GM18873 (cell line): ENCODE data around the gene KRT7.
"Not testable (repeated sequence)": the region's sequence is repeated elsewhere in the genome, so short reads cannot be mapped to it uniquely, and the experiment has no call there.

Experiments
- ATAC-seq: cut with Tn5 transposase; IDR thresholded peaks from one replicate; pipeline ENCODE4 v1.9.1; 2021; ENCODE audit warnings: mild to moderate bottlenecking, moderate library complexity, moderate number of reproducible peaks; ENCODE audit not compliant: unreplicated experiment, low FRiP score

The KRT7 gene

DNA sequence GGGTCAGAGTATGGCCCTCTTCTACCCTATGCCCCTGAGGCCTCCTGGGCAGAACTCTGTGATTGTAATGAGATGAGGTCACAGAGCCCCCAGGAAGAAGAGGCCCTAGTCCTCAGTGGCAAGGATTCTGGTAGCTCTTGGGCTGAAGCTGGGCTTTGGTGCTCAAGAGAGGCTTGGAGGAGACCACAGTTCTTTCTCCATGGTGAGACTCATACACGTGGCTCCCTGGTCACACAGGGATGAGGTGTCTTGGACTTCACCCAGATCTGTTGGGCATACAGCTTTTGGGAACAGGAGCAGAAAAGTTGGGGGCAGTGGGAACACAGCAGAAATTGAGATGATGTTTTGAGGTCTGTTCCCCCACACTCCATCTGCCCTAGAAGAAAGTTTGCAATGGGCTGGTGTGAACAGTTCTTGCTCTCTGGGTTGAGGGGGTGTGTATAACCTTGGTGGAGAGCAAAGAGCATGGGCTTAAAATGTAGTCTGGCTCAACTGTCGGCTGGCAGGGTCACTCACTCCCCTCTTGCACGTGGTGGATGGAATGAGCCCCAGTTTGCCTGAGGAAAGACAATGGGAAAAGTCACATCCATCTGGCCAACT lies 41.6 kb downstream of the KRT7 start, which contains the start of gene KRT86:
TSS of gene KRT86 (plus strand) at position 125 of the 600 bp plus-strand sequence. CDS start 27,272 bp downstream, outside the sequence.
- ATAC-seq: no peak

DNA sequence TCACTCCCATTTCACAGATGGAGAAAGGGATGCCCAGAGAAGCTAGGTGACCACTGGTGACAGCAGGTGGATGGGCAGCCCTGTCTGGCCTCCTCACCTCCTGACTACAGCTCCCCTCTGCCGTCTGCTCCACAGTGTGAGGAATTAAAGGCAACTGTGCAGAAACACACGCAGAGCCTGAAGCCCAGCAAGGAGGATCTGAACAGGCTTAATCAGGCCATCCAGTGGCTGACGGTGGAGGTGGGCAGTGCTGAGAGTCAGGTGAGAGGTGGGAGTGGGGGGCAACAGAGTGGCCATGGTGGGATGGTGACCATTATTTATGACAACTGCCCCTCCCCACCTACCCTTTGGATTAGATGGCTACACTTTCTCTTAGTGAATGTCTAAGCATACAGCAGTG lies 42.6 kb downstream of the KRT7 start:
- no peak for ATAC-seq

DNA sequence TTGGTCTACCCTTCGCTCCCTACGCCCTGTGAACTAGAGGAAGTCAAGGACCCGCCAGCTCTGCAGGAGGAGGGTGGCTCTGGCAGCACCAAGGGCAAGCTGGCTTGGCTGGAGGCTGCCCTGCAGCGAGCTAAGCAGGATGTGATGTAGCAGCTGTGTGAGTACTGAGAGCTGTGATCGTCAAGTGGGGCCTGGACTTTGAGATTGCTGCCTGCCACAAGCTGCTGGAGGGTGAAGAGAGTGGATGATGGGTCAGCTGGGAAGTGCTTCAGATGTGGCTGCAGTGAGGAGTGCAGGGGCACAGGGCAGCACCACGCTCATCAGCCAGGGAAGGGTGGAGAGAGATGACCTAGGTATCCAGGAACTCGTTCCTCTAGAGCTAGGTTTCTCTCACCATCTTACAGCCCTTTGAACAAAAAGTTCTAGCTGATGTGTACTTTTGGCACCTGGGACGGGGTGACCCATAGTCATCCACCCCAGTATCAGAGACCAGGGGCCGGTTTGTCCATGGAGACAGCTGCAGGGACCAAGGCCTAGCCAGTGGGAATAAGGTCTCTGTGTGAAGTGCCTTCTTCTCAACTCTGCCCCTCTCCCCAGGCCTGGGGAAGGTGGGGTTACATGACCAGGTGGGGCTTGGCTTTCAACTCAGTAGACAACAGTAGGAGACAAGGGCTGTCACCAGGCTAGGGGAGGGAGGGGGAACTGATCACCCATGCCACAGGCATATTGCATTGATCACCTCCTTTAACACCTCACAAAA lies 44.6 kb downstream of the KRT7 start:
- no peak for ATAC-seq

DNA sequence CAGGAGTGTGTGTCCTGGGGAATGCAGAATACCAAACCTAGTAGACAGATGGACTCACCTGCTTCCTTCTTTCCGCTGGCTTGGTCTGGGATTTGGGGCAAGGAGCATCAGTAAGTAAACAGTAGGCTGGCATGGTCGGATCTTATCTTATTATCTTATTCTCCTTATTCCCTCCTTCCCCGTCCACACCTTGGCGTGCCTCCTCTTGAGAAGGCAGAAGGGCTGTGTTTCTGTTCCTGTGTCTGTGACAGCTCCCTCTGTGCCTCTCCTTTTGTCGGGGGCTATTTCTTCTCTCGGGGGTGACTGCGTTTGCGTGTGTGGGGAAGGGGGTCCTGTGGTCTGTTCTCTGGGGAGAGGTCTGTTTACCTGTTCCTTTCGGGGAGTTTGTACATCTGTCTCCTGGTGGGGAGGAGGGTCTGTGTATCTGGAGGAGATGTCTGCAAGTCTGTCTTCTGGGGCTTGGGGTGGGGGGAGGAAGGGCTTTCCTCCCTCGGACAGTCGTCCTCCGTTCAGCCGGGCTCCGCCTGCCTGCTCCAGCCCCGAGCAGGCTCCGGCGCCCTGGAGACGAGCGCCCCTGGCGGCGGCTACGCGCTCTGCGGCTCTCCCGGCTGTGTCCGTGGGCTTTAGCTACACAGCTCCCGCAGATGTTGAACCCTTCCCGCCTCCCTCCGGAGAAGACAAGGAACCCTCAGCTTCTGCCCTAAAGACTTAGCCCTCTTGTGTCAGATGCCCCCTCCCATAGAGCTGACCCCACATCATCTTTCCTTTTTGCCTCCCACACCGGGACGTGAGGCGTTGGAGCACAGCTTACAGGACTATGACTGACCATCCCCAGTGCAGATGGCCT lies 45.8 kb downstream of the KRT7 start:
- ATAC-seq: no peak

DNA sequence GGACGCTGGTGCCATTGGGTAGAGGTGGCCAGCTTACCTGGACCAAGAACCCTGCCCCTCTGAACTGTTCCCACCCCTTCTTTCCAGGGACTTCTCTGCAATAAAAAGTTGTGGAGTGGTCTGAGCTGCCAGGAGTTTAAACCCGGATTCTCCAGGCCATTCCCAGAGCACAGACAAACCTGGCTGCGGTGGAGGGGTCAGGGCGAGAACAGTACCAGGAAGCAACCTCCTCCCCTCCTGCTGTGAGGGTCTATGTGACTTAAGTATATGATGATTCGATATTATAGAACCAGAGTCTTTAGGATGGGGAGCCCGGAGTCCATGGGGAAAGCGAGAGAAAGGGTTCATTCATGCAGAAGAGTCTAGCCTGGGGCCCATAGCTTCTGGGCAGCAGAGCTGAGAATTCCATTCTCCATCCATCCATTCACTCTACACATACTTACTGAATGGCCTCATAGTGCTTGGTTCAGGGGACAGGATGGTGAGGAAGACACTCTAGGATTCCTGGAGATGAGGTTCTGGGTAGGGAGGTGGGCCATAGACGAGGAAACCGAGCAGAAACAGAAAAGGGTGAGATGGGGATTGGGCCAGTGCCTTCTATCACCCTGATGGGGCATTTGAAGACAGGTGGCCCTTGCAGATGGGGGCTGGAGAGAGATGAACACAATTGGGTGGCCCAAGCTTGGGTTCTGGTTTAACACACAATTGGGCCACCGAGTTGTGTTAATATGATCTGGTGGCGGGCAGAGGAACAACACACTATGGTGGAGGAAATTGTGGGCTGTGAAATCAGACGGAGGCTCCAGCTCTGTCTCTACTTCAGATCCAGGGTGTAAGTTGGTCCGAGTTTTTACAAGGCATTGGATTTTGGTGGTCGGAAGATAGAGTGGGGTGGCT lies 46.6 kb downstream of the KRT7 start:
- ATAC-seq: no peak

DNA sequence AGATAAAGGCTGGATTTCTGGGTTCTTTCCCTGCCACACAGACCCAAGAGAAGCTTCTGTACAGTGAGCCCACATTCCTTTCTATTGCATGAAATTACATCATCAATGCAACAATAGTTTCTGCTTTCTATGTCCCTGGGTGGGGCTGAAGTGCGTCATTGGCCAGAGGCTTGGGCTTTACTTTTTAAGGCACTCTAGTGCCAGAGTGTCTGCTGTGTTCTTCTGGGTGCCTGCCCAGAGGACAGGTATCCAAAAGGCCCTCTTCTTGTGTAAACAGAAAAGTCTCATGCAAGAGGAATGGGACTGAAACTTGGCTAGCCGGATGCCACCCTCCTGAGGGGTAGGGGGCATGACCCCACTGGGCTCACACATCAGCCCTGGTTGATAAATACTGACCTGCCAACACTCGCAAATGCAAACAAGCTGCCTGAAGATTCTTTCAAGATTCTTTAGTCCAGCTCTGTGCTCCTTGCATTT lies 47.3 kb downstream of the KRT7 start:
- ATAC-seq: no peak

DNA sequence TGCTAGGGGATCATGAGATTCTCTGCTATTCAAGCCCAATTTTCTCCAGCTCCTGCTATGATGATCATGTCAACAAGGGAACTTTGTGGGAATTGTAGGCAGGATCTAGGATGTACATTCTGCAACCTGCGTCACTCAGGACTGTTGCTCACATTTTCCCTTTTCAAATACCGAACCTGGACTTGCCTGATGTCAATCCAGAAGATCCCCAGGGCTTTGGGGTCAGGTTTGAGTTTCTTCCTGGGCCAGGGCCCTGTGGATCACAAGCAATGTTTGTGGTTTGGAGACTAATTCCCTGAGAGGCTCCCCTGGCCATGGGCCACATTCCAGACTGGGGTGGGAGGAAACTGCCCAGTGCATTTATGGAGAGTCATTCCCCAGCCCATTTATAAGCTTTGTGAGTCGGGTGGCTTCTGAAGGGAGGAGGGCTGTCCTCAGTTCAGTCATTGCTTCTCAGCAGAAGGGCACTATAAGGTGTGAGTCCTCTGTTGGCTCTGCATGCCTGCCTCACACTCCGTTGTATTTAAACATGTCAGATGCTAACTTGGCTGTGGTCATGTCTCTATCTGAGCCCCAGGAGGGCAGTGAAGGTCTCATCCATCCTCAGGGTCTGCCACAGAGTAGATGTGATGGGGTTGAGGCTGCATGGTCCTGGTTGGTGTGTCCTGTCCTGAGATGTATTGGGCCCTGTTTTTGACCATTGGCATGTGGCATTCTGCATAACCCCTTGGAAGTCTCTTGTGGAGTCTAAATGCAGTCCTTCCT lies 47.9 kb downstream of the KRT7 start:
- no peak for ATAC-seq

DNA sequence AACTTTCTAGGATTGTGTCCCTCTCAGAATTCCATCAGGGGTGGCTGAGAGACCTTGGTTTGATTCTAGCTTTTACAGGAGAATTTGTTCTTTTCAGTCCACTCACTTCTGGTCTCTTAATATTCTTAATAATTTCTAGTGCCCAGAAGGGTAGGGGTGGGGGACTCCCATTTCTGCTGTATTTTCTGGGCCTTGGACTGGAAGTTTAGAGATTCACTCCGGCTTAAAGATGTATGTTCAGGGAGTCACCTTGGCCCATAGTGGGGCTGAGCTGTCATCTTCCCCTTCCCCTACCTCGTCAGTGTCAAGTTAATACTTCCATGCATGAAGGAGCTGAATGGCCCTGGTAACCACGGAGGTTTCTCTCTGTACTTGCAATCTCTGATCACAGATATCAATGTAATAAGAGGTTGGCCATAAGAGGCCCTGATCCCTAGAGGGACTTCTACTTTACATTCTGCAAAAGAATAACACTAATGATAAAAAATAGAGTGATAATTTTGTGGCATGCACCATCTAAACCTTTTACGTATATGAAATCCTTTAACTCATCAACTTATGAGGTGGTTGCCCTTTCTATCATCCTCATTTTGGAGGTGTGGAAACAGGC lies 51.6 kb downstream of the KRT7 start:
- no peak for ATAC-seq

DNA sequence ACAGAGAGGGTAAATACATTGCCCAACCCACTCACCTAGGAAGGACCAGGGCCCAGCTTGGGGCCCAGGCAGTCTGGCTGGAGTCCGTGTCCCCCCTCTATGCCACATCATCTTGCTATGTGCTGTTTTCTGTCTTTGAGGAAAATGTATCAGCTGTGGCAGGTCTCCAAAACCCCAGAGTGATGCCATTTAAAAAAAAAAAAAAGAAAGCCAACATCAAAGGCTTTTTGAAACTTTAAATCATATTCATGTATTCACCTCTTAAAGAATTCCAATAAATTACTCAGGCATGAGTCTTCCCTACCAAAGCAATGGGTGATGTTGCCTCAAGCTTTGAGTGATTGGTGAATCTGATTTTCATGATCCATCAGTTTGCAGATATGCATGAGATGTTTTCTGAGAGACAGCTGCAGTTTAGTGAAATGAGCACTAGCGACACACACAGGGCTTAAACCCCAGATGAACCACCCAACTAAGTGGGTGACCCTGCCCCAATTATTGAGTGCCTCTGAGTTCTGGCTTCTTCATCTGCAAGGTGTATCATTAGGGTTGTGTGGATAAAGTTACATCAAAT lies 52.2 kb downstream of the KRT7 start:
- ATAC-seq: no peak

DNA sequence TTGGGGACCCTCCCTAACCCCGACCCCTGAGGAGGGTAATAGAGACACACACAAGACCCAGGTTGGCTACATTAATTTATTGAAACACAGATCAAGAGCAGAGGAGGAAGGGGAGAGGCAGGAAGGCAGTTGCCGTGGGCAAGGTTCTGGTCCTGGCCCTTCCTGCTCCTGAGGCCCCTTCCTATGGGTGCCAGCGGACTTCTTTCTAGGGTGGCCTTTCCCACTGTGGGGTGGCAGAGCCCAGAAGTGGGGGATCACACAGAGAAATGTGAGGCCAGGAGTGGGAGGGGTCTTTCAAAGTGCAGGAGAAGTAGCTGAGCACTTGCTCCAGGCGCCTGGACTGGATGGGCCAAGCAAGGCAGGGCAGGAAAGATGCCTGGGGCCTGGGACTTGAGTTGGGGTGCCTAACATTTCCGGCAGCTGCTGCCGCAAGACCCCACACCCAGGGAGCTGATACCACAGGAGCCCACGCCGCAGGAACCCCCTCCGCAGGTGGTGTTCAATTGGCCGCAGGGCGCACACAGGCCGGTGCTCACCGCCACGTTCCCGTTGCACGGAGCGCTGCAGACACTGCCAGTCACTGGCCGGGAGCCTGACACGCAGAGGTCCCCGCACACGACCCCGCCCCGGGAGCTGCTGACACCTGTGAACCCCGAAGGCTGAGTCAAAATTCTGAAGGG lies 52.9 kb downstream of the KRT7 start:
- no peak for ATAC-seq

DNA sequence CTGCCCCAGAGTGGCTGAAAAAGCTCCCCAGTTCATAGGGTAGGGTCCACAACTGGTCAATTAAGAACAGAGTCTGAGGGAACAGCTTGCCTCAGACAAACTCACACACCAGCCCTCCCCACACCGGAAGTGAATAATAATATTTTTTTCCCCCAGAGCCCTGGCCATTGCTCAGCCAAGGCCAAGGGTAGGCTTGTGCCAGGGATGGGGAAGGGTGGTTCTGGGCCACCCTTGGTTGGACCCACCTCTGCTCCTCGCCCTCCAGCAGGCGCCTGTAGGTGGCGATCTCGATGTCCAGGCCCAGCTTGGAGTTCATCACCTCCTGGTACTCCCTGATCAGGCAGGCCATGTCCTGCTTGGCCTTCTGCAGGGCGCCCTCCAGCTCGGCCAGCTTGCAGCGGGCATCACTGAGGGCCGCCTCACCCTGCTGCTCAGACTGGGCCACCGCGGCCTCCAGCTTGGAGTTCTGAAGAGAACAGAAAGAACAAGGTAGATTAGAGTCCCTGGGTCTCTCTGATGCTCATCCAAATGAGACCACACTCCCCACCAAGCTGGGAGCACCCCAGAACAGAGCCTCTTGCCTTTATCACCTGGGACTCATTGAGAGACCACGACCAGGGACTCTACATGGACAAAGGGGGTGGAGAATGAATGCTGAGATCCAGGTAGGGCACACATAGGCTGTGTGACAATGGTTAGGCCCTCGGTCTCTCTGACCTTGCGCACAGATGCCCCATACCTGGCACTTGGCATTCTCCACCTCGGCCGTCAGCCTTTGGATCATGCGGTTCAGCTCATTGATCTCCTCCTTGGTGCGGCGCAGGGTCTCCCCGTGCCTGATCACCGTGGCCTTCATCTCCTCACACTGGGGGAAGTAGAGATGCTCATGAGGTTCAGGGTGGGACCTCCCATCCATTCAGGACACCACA lies 54.1 kb downstream of the KRT7 start:
- not testable (repeated sequence) for ATAC-seq

DNA sequence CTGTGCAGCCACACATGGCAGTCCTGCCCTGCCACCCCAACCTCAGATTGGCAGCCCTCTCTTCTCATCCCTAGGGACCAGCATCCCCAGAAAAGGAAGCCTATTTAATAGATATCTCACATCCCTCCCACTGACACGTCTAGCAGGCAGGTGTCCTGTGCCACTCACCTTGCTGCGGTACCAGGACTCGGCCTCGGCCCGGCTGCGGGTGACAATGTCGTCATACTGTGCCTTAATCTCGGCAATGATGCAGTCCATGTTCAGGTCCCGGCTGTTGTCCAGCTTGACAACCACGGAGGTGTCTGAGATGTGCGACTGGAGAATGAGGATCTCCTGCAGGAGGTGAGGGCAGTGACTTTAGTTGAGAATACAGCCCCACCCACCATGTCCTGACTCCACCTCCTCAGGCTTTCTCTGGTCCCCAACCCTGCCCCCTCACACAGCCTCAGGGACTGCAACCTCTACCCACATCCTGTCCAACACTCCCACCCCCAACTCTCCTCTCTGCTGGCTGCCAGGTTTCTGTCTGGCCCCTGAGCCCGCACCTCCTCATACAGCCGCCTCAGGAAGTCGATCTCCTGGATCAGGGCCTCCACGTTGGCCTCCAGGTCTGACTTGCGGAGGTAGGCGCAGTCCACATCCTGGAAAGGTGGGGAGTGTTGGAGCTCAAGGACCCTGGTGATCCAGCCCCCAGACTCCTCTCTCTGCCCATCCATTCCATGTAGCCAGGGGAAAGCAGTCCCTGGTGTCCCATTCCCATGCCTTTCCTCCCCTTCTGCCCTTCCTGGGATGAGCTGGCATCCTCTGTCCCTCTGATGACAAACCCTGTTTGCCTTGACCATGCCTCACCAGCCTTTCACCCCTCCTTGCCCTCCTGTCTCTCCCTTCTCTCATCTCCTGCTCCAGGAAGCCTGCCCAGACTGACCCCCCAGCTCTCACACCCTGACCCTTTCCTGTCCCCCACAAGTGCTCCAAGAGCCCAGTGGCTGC lies 55.1 kb downstream of the KRT7 start:
- ATAC-seq: not testable (repeated sequence)

DNA sequence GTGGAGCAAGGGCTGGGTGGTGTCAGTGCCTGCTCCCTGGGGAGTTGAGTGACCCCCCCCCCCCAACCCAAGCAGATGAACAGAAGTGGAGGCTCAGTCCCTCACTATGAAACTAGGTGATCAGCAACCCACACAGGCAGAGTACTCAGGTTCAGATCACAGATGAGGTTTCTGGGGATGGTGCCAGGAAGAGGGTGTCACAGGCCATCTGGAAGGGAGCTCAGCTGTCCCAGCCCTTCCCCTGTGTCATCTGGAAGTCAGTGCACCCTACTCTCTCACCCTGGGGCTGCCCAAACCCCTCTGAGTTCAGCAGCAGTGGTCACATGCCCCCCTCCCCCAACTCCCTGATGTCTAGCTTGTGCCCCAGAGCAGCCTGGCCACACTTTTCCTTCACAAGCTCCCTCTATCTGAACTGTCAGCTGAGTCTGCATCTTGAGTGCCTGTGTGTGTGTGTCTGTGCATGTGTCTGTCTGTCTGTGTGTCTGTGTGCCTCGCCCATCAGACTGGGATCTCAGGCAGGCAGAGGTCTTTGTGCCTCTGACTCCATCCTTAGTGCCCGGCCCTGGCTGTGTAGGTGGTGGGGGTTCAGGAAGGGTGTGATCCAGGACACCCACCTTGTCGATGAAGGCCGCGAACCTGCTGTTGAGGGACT lies 57.6 kb downstream of the KRT7 start:
- not testable (repeated sequence) for ATAC-seq

DNA sequence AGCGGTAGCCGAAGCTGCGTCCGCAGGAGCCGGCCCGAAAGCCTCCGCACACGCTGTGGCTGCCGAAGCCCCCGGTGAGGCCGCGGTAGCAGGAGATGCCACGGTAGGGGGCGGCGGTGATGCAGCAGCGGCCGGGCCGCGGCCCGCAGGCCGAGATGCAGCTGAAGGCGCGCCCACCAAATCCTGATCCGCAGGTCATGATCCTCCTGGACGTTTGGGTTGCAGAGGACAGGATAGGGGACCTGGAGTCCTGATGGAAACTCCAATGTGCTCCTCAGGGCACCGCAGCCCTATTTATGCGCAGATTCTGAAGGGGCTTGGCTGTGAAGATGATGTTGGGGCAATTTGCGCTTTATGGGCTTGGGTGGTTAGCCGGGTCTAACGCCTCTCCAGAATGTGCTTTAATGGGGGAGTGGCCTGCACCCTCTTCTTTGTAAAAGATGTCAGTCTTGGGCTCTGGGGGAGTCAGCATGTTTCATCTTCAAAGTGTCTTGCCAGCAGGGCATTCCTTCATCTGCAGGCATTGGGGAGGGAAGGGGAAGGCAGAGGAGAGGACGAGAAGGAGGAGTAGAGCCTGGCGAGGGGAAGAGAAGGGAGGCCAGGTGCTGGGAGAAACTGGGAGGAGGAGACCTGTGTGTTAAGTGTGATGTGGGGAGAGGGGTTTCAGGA lies 58.4 kb downstream of the KRT7 start, which contains the start of gene KRT81:
TSS of gene KRT81 (minus strand) at position 268 of the 669 bp plus-strand sequence. CDS start at position 199, 69 bp downstream.
- ATAC-seq: no peak

DNA sequence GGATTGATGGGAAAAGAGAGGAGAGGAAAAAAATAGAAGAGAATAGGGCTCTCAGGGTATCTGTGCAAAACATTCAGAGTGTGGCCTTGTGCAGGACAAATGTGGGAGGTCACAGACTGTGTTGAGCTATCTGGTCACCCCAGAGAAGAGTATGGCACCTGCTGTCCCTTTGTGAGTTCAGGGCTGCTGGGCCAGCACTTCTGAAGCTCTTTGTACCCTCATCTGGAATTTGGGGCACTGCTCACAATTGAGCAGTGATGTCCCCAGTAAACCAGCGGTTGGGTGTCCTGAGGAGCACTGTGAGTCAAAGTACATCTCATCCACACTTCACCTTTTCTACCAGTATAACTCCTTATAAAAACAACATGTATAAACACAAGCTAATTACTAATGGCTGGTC lies 60.9 kb downstream of the KRT7 start:
- ATAC-seq: no peak
